Neural cell (in vitro differentiated cells): ENCODE measurements around the gene ITGA11. TPM values are rescaled to one million over a fixed set of nuclear protein-coding genes. Genes with fewer than 3 reads are reported as not detected.

Experiments
- H2AFZ ChIP-seq: fragments of 200-600, 300-800 bp; sonication (generic), shearing (Covaris generic); 2 replicates; pipeline ENCODE4 v1.6.0; 2014; ENCODE audit warnings: low read depth, mild to moderate bottlenecking, antibody characterized with exemption, low read length, moderate library complexity
- H3F3A ChIP-seq: fragments of 200-600 bp; shearing (Covaris generic); 2 replicates; pipeline ENCODE4 v1.6.1; 2016; ENCODE audit warnings: mild to moderate bottlenecking, moderate library complexity, mixed read lengths, antibody characterized with exemption, low read length; ENCODE audit not compliant: insufficient read depth, poor library complexity, severe bottlenecking
- H3K27ac ChIP-seq: fragments of 200-600, 300-800 bp; sonication (generic), shearing (Covaris generic); 2 replicates; pipeline ENCODE4 v1.5.1; 2014; ENCODE audit warnings: mild to moderate bottlenecking, low read length, moderate library complexity
- H3K27me3 ChIP-seq: fragments of 300-800, 200-600 bp; sonication (generic), shearing (Covaris generic); 2 replicates; pipeline ENCODE4 v1.6.0; 2014; ENCODE audit warnings: mild to moderate bottlenecking, low read depth, low read length, moderate library complexity; ENCODE audit not compliant: insufficient read depth
- H3K36me3 ChIP-seq: fragments of 300-800, 200-600 bp; sonication (generic), shearing (Covaris generic); 2 replicates; pipeline ENCODE4 v1.5.1; 2014; ENCODE audit warnings: mild to moderate bottlenecking, antibody characterized with exemption, low read length, moderate library complexity; ENCODE audit not compliant: insufficient read depth
- H3K4me2 ChIP-seq: fragments of 300-800, 200-600 bp; sonication (generic), shearing (Covaris generic); 2 replicates; pipeline ENCODE4 v1.6.0; 2014; ENCODE audit warnings: mild to moderate bottlenecking, low read length
- H3K4me3 ChIP-seq: fragments of 300-800, 200-600 bp; sonication (generic), shearing (Covaris generic); 2 replicates; pipeline ENCODE4 v1.5.1; 2014; ENCODE audit warnings: mild to moderate bottlenecking, low read length, moderate library complexity
- H3K79me2 ChIP-seq: fragments of 200-600 bp; shearing (Covaris generic); replicated peaks from 2 replicates; pipeline ENCODE4 v1.6.0; 2014; ENCODE audit warnings: mild to moderate bottlenecking, low read length, moderate library complexity; ENCODE audit not compliant: insufficient read depth
- H3K9ac ChIP-seq: fragments of 300-800, 200-600 bp; sonication (generic), shearing (Covaris generic); 2 replicates; pipeline ENCODE4 v1.6.1; 2016; ENCODE audit warnings: mild to moderate bottlenecking, low read length, mixed read lengths
- H3K9me2 ChIP-seq: fragments of 200-600 bp; shearing (Covaris generic); 2 replicates; pipeline ENCODE4 v1.6.1; 2016; ENCODE audit warnings: mild to moderate bottlenecking, low read length, mixed read lengths; ENCODE audit not compliant: insufficient read depth
- H3K9me3 ChIP-seq: fragments of 200-600, 300-800 bp; sonication (generic), shearing (Covaris generic); 2 replicates; pipeline ENCODE4 v1.6.1; 2016; ENCODE audit warnings: mild to moderate bottlenecking, mixed run types, low read length, moderate library complexity, mixed read lengths
- H4K20me1 ChIP-seq: fragments of 200-600 bp; shearing (Covaris generic); 2 replicates; pipeline ENCODE4 v1.6.1; 2016; ENCODE audit warnings: mild to moderate bottlenecking, mixed run types; ENCODE audit not compliant: insufficient read depth
- CTCF ChIP-seq: fragments of 450-650 bp; IDR thresholded peaks from 2 replicates; pipeline ENCODE4 v1.5.1; 2014; ENCODE audit warnings: antibody characterized with exemption, mild to moderate bottlenecking, moderate library complexity; ENCODE audit not compliant: poor library complexity, severe bottlenecking
- EP300 ChIP-seq: fragments of 450-650 bp; conservative IDR thresholded peaks from 2 replicates; pipeline ENCODE4 v1.6.1; 2014; ENCODE audit warnings: antibody characterized with exemption, mild to moderate bottlenecking, moderate library complexity; ENCODE audit not compliant: poor library complexity, severe bottlenecking
- EZH2 ChIP-seq: fragments of 200-600, 300-800 bp; shearing (Covaris generic), sonication (generic); IDR thresholded peaks from 2 replicates; pipeline ENCODE4 v1.6.1; 2014; ENCODE audit warnings: antibody characterized with exemption, low read length, borderline replicate concordance, mild to moderate bottlenecking; ENCODE audit not compliant: insufficient read depth, poor library complexity, severe bottlenecking
- MXI1 ChIP-seq: fragments of 450-650 bp; conservative IDR thresholded peaks from 2 replicates; pipeline ENCODE4 v1.6.1; 2014; ENCODE audit warnings: antibody characterized with exemption, mild to moderate bottlenecking; ENCODE audit not compliant: poor library complexity, severe bottlenecking
- POLR2AphosphoS5 ChIP-seq: IDR thresholded peaks from 2 replicates; pipeline ENCODE4 v1.6.1; 2012
- RAD21 ChIP-seq: fragments of 450-650 bp; conservative IDR thresholded peaks from 2 replicates; pipeline ENCODE4 v1.6.1; 2014; ENCODE audit warnings: antibody characterized with exemption, mild to moderate bottlenecking, moderate library complexity
- REST ChIP-seq: IDR thresholded peaks from 2 replicates; pipeline ENCODE4 v1.6.1; 2012; ENCODE audit warnings: borderline replicate concordance
- SMC3 ChIP-seq: fragments of 450-650 bp; conservative IDR thresholded peaks from 2 replicates; pipeline ENCODE4 v1.6.1; 2014; ENCODE audit warnings: antibody characterized with exemption, mild to moderate bottlenecking, moderate library complexity; ENCODE audit not compliant: poor library complexity
- TAF1 ChIP-seq: IDR thresholded peaks from 2 replicates; pipeline ENCODE4 v1.6.1; 2012; ENCODE audit warnings: low read depth
- polyA plus RNA-seq: library from polyadenylated mRNA; depleted of rRNA; stranded (reverse); fragments of >200 nt; gene quantifications from 2 replicates; pipeline ENCODE4 v1.2.3, GENCODE V29; 2014

Gene ITGA11
- polyA plus RNA-seq, 1 donor from 2014 or later: not detected

DNA sequence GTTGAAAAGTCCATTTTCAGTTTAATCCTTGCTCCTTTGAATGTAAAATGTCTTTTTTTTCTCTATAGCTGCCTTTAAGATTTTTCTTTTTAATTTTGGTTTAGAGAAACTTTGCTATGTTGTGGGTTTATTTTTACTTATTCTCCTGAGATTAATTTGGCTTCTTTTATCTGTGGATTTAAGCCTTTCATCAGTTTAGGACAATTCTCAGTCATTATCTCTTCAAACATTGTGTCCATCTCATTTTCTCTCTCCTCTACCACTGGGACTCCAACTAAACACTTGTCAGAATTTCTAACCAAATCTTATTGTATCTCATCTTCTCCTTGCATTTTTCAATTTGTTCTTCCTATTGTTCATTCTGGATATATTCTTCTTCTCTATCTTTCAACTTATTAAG is 12.4 kb upstream of the ITGA11 start:
- H3K79me2 ChIP-seq: no peaks in the 10 kb centered on the region
- no peaks in the 10 kb centered on the region for H3K36me3 ChIP-seq
- H3K9ac ChIP-seq: no peak overlapping the region
- H3K9me2 ChIP-seq: no peaks in the 10 kb centered on the region
- H3K4me3 ChIP-seq: no peak overlapping the region
- H3K4me2 ChIP-seq: no peak overlapping the region
- H3K9me3 ChIP-seq: no peaks in the 10 kb centered on the region
- no peaks in the 10 kb centered on the region for H4K20me1 ChIP-seq
- no peak overlapping the region for H2AFZ ChIP-seq
- no peaks in the 10 kb centered on the region for H3F3A ChIP-seq
- no peak overlapping the region for H3K27ac ChIP-seq
- H3K27me3 ChIP-seq: no peaks in the 10 kb centered on the region
- TF ChIP-seq SMC3 (no peak), MXI1 (no peak), POLR2AphosphoS5 (no peak), EP300 (no peak), TAF1 (no peak), EZH2 (no peak), REST (no peak), RAD21 (no peak), CTCF (no peak)

- no peaks in the 10 kb centered on the region for H3K9me3 ChIP-seq
- no peak overlapping the region for H3K4me3 ChIP-seq
- H3K27ac ChIP-seq: no peak overlapping the region
- no peak overlapping the region for H3K9ac ChIP-seq
- no peaks in the 10 kb centered on the region for H4K20me1 ChIP-seq
- no peaks in the 10 kb centered on the region for H3K79me2 ChIP-seq
- H3K36me3 ChIP-seq: no peaks in the 10 kb centered on the region
- H3K9me2 ChIP-seq: no peaks in the 10 kb centered on the region
- no peak overlapping the region for H3K4me2 ChIP-seq
- no peaks in the 10 kb centered on the region for H3K27me3 ChIP-seq
- H3F3A ChIP-seq: no peaks in the 10 kb centered on the region
- no peak for TF ChIP-seq CTCF
- no peak for TF ChIP-seq POLR2AphosphoS5
- TF ChIP-seq EZH2: no peak
- no peak for TF ChIP-seq MXI1
- no peak for TF ChIP-seq SMC3
- TF ChIP-seq RAD21: no peak
- TF ChIP-seq EP300: no peak
- no peak for TF ChIP-seq REST
- no peak for TF ChIP-seq TAF1
- no peak overlapping the region for H2AFZ ChIP-seq
Observed at GRCh38 chr15:68442903-68443302, 10.9 kb upstream of the ITGA11 start.
